ENCODE results near the gene PARVB. TPM values are rescaled to one million over a fixed set of nuclear protein-coding genes. Genes with fewer than 3 reads are reported as not detected.

The PARVB gene
- total and polyA plus RNA-seq, 10 of the 15 experiments (the other 5 are each of a cell fraction or from before 2014, with no cell fraction given): 5.2 to 264 (median 76.0) TPM

DNA sequence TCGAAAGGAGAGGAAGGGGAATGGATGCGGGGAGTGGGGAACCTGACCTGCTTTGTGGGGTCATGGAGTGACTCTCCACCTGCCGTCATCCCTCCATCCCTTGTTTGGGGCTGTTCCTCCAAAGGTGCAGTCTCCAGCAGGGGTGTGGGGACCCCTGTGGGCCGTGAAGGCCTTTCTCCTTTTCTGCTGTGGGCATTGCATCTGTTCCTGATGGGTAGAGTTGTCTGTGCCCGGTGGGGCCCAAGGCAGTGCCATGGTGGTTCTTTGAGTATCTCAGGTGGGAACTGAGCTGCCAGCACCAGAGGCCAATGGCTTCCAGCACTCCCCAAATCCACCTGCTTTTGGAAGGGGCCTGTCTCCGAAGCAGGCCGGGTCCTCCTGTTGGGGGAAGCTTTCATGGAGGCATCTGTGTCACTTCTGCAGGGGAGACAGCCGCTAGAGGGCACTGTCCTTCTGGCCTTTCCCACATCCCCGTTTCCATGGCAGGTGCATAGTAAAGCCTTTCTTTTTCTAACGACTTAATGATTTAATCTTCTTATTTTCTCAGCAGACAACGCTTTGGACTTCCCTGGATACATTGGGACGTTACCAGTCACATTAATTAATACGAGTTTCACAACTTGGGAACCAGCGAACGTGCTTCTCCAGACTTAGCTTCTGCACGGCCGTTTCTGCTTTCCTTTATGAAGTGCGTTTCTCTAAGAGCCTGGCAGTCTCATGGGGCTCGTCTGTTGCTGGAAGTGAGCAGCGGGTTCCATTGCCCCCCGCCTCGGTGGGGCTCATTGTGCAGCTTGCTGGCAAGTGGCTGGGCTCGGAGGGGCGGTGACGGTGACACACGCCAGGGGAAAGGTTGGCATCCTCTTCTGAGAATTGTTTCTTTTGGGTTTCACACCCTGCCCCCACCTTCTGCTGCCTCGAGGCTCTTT, 57.1 kb downstream of the PARVB start (continued):
- TF ChIP-seq BRCA1 (IDR thresholded peaks at IDR 0.05; ENCODE audit: low read depth, low read length) (no peak), SIN3A (IDR thresholded peaks at IDR 0.05; ENCODE audit: low read depth, low read length) (no peak), ETV6 (conservative IDR thresholded peaks at IDR 0.05 in 1 of 2, IDR thresholded peaks at IDR 0.05 in 1 of 2; ENCODE audit: borderline replicate concordance in 1 of 2, low read depth in 1 of 2) (no peak), CBX3 (IDR thresholded peaks at IDR 0.05; ENCODE audit: borderline replicate concordance, low read depth) (no peak), SREBF2 (IDR thresholded peaks at IDR 0.05; ENCODE audit: low read length) (no peak)
- TF ChIP-seq, protein P1, sequence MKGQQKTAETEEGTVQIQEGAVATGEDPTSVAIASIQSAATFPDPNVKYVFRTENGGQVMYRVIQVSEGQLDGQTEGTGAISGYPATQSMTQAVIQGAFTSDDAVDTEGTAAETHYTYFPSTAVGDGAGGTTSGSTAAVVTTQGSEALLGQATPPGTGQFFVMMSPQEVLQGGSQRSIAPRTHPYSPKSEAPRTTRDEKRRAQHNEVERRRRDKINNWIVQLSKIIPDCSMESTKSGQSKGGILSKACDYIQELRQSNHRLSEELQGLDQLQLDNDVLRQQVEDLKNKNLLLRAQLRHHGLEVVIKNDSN (IDR thresholded peaks at IDR 0.05; ENCODE audit: borderline replicate concordance, extremely low read length, insufficient read depth, low read depth, low read length): no peak
- TF ChIP-seq, protein P2, sequence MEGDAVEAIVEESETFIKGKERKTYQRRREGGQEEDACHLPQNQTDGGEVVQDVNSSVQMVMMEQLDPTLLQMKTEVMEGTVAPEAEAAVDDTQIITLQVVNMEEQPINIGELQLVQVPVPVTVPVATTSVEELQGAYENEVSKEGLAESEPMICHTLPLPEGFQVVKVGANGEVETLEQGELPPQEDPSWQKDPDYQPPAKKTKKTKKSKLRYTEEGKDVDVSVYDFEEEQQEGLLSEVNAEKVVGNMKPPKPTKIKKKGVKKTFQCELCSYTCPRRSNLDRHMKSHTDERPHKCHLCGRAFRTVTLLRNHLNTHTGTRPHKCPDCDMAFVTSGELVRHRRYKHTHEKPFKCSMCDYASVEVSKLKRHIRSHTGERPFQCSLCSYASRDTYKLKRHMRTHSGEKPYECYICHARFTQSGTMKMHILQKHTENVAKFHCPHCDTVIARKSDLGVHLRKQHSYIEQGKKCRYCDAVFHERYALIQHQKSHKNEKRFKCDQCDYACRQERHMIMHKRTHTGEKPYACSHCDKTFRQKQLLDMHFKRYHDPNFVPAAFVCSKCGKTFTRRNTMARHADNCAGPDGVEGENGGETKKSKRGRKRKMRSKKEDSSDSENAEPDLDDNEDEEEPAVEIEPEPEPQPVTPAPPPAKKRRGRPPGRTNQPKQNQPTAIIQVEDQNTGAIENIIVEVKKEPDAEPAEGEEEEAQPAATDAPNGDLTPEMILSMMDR (IDR thresholded peaks at IDR 0.05 in 2 of 3, conservative IDR thresholded peaks at IDR 0.05 in 1 of 3; ENCODE audit: control insufficient read depth in 2 of 3, extremely low read depth in 1 of 3, insufficient read depth in 1 of 3, low read depth in 3 of 3, low read length in 3 of 3): peak; percentile 77 to 91 (median 82)
- TF ChIP-seq, protein P3, sequence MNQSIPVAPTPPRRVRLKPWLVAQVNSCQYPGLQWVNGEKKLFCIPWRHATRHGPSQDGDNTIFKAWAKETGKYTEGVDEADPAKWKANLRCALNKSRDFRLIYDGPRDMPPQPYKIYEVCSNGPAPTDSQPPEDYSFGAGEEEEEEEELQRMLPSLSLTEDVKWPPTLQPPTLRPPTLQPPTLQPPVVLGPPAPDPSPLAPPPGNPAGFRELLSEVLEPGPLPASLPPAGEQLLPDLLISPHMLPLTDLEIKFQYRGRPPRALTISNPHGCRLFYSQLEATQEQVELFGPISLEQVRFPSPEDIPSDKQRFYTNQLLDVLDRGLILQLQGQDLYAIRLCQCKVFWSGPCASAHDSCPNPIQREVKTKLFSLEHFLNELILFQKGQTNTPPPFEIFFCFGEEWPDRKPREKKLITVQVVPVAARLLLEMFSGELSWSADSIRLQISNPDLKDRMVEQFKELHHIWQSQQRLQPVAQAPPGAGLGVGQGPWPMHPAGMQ (IDR thresholded peaks at IDR 0.05; ENCODE audit: borderline replicate concordance): no peak
- TF ChIP-seq, protein P4, sequence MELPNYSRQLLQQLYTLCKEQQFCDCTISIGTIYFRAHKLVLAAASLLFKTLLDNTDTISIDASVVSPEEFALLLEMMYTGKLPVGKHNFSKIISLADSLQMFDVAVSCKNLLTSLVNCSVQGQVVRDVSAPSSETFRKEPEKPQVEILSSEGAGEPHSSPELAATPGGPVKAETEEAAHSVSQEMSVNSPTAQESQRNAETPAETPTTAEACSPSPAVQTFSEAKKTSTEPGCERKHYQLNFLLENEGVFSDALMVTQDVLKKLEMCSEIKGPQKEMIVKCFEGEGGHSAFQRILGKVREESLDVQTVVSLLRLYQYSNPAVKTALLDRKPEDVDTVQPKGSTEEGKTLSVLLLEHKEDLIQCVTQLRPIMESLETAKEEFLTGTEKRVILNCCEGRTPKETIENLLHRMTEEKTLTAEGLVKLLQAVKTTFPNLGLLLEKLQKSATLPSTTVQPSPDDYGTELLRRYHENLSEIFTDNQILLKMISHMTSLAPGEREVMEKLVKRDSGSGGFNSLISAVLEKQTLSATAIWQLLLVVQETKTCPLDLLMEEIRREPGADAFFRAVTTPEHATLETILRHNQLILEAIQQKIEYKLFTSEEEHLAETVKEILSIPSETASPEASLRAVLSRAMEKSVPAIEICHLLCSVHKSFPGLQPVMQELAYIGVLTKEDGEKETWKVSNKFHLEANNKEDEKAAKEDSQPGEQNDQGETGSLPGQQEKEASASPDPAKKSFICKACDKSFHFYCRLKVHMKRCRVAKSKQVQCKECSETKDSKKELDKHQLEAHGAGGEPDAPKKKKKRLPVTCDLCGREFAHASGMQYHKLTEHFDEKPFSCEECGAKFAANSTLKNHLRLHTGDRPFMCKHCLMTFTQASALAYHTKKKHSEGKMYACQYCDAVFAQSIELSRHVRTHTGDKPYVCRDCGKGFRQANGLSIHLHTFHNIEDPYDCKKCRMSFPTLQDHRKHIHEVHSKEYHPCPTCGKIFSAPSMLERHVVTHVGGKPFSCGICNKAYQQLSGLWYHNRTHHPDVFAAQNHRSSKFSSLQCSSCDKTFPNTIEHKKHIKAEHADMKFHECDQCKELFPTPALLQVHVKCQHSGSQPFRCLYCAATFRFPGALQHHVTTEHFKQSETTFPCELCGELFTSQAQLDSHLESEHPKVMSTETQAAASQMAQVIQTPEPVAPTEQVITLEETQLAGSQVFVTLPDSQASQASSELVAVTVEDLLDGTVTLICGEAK (IDR thresholded peaks at IDR 0.05; ENCODE audit: borderline replicate concordance): no peak

Data from GM12878 (cell line).